Gastrocnemius medialis (tissue), 4 donors: ENCODE data around the gene GPRC5C.

Source experiments
- CTCF ChIP-seq, 5 experiments: fragments of 450-650 bp in 3 of 5; fragments of 200-600 bp in 2 of 5; sonication (generic) in 2 of 5; IDR thresholded peaks in 4 of 5; conservative IDR thresholded peaks in 1 of 5; 1 replicate in 4 of 5; 2 replicates in 1 of 5; pipeline ENCODE4 v1.5.1; 2016 to 2019; ENCODE audit warnings: antibody characterized with exemption in 5 of 5, mild to moderate bottlenecking in 3 of 5, moderate library complexity in 3 of 5
- POLR2A ChIP-seq, 2 donors: fragments of 450-650 bp; IDR thresholded peaks; one replicate each; pipeline ENCODE4 v1.6.1; 2017; ENCODE audit warnings: antibody characterized with exemption in 2 of 2, mild to moderate bottlenecking in 2 of 2, moderate library complexity in 2 of 2

DNA sequence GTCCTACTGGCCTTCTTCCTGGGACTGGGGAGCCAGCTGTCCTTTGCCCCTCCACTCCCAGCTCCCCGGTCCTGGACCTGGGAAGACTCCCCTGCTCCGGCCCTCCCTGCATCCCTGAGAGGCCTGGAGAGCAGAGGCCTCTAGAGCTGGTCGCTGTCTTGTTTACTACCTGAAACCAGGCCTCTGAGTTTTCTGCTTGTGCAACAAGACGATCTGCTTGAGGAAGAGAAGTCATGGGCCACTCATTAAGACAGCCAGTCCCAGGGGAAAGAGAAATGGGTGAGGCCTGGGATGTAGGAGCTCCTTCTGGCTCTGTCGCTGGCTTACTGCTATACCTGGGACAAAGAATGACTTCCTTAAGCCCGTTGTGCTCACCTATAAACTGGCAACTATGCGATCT is 29.8 kb upstream of the GPRC5C start:
- no peak for TF ChIP-seq CTCF (IDR thresholded peaks at IDR 0.05 in 4 of 5, conservative IDR thresholded peaks at IDR 0.05 in 1 of 5)
- TF ChIP-seq POLR2A (IDR thresholded peaks at IDR 0.05) = no peak
